ENCODE results near the gene SLC35B2. TPM values are rescaled to one million over a fixed set of nuclear protein-coding genes. Genes with fewer than 3 reads are reported as not detected.
A peak's percentile ranks its signal among the peaks of the same experiment; 100 is the strongest.

The SLC35B2 gene
- total and polyA plus RNA-seq, 9 donors = 19.7 to 41.0 (median 27.1) TPM

- Histone ChIP-seq H3K4me3 (no peak overlapping the region), H3K36me3 (no peaks in the 10 kb centered on the region), H3K27ac (no peak overlapping the region), H3K4me1 (ENCODE audit: insufficient read depth) (peaks cover 14% of the 10 kb centered on the region), H3K9me3 (no peaks in the 10 kb centered on the region), H3K27me3 (no peaks in the 10 kb centered on the region)
- TF ChIP-seq EP300 (IDR thresholded peaks at IDR 0.05) (no peak), CTCF (IDR thresholded peaks at IDR 0.05) (no peak), POLR2A (IDR thresholded peaks at IDR 0.05) (no peak)
- intact Hi-C loops (cut with DNase I) = no loop called here
- peak in 4 of 5 donors; percentile 21 to 55 (median 50) for DNase-seq
- WGBS, 3 donors = 43 to 63% (median 48%) methylated on average over 16 of the region's 16 CpGs
These were observed 39.8 kb downstream of the SLC35B2 start for GRCh38 chr6:44217332-44218143.

GRCh38 chr6:44216677-44217331 lies 40.5 kb downstream of the SLC35B2 start, which contains the start of gene MYMX:
TSS of gene MYMX (plus strand) at chr6:44216926. CDS start at chr6:44217472, 546 bp downstream.
- intact Hi-C loops (cut with DNase I) = no loop called here
- DNase-seq = peak in 3 of 5 donors; percentile 20 to 55 (median 37)
- TF ChIP-seq CTCF (IDR thresholded peaks at IDR 0.05) (no peak), POLR2A (IDR thresholded peaks at IDR 0.05) (no peak), EP300 (IDR thresholded peaks at IDR 0.05) (no peak)
- Histone ChIP-seq H3K27me3 (no peaks in the 10 kb centered on the region), H3K4me3 (no peak within 1 kb of the TSS), H3K4me1 (ENCODE audit: insufficient read depth) (peaks cover 12% of the 10 kb centered on the region), H3K9me3 (no peaks in the 10 kb centered on the region), H3K27ac (no peak within 1 kb of the TSS), H3K36me3 (no peaks in the 10 kb centered on the region)
- 19 to 29% (median 20%) methylated on average over 7 of the region's 7 CpGs for WGBS, 3 donors

DNA sequence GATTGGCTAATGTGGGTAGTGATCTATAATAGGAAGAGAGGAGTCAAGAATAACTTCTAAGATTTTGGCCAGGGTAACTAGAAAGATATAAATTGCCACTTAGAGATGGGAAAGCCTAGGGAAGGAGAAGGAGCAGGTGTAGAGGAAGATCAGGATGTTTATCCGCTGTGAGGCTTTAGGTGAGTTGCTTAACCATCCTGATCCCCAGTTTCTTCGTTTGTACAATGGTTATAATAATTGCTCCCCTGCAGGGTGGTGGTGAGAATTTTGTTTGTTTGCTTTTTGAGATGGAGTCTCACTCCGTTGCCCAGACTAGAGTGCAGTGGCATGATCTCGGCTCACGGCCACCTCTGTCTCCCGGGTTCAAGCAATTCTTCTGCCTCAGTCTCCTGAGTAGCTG lies 43.0 kb downstream of the SLC35B2 start:
- Histone ChIP-seq H3K27me3 (no peaks in the 10 kb centered on the region), H3K27ac (no peak overlapping the region), H3K4me3 (no peak overlapping the region), H3K4me1 (ENCODE audit: insufficient read depth) (peaks cover 5% of the 10 kb centered on the region), H3K9me3 (no peaks in the 10 kb centered on the region), H3K36me3 (no peaks in the 10 kb centered on the region)
- no peak for TF ChIP-seq CTCF (IDR thresholded peaks at IDR 0.05)
- no peak for TF ChIP-seq POLR2A (IDR thresholded peaks at IDR 0.05)
- no peak for TF ChIP-seq EP300 (IDR thresholded peaks at IDR 0.05)
- DNase-seq = no peak
- 93 to 94% (median 94%) methylated on average over 6 of the region's 6 CpGs for WGBS, 3 donors
- intact Hi-C loops (cut with DNase I) = no loop called here

DNA sequence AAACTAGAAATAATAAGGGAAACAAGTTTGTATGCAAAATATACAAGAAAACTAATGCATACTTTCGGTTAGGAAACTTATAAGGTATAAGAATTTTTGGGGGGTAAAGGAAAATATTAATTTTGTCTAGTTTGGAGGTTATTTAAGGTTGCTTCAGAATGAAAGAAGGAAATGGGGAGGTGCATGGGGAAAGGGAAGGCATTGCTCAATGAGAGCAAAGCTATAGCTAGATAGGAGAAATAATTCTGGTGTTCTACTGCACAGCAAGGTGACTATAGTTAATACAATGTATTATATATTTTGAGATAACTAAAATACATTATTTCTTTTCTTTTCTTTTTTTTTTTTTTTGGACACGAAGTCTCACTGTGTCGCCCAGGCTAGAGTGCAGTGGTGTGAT lies 46.0 kb downstream of the SLC35B2 start:
- H3K4me1 ChIP-seq (ENCODE audit: insufficient read depth) = no peaks in the 10 kb centered on the region
- 82 to 90% (median 87%) methylated on average over 3 of the region's 3 CpGs for WGBS, 3 donors
- H3K36me3 ChIP-seq = no peaks in the 10 kb centered on the region
- H3K27me3 ChIP-seq = no peaks in the 10 kb centered on the region
- H3K4me3 ChIP-seq = no peak overlapping the region
- no peaks in the 10 kb centered on the region for H3K9me3 ChIP-seq
- no peak for DNase-seq
- TF ChIP-seq CTCF (IDR thresholded peaks at IDR 0.05) (no peak), EP300 (IDR thresholded peaks at IDR 0.05) (no peak), POLR2A (IDR thresholded peaks at IDR 0.05) (no peak)
- no peak overlapping the region for H3K27ac ChIP-seq
- intact Hi-C loops (cut with DNase I) = no loop called here

Measured in ovary (tissue), 9 donors.